ENCODE measurements around the gene U2AF2. TPM values are rescaled to one million over a fixed set of nuclear protein-coding genes. Genes with fewer than 3 reads are reported as not detected.

U2AF2 gene
- total RNA-seq, 1 donor from 2014 or later: 140 TPM

DNA sequence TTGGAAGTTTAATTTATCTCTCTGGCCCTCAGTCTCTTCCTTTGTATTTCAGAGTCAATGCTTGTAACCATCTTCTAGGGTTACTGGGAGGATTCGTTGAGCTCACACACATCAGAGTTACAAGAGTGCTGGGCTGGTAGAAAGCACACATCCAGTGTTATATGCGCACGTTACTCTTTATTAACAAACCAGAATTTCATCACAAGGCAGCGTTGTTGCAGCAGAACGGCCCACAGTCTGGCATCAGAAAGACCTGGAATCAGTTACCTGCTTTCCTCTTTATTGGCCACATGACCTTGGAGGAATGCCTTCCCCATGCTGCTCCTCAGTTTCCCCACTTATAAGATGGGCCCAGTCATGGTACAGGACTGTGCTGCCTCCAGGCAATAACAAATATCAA is 45.5 kb upstream of the U2AF2 start:
- Histone ChIP-seq H3K36me3 (ENCODE audit: control insufficient read depth, insufficient read depth, low read length) (peaks cover 10% of the 10 kb centered on the region), H3K27me3 (ENCODE audit: control insufficient read depth, insufficient read depth, low read length) (no peaks in the 10 kb centered on the region), H3K4me3 (ENCODE audit: low read depth, low read length) (no peak overlapping the region)
- no peak for FAIRE-seq
- no peak for DNase-seq (ENCODE audit: low read depth)
- TF ChIP-seq, protein P1, sequence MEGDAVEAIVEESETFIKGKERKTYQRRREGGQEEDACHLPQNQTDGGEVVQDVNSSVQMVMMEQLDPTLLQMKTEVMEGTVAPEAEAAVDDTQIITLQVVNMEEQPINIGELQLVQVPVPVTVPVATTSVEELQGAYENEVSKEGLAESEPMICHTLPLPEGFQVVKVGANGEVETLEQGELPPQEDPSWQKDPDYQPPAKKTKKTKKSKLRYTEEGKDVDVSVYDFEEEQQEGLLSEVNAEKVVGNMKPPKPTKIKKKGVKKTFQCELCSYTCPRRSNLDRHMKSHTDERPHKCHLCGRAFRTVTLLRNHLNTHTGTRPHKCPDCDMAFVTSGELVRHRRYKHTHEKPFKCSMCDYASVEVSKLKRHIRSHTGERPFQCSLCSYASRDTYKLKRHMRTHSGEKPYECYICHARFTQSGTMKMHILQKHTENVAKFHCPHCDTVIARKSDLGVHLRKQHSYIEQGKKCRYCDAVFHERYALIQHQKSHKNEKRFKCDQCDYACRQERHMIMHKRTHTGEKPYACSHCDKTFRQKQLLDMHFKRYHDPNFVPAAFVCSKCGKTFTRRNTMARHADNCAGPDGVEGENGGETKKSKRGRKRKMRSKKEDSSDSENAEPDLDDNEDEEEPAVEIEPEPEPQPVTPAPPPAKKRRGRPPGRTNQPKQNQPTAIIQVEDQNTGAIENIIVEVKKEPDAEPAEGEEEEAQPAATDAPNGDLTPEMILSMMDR (IDR thresholded peaks at IDR 0.05; ENCODE audit: insufficient read depth, low read length, severe bottlenecking): no peak

DNA sequence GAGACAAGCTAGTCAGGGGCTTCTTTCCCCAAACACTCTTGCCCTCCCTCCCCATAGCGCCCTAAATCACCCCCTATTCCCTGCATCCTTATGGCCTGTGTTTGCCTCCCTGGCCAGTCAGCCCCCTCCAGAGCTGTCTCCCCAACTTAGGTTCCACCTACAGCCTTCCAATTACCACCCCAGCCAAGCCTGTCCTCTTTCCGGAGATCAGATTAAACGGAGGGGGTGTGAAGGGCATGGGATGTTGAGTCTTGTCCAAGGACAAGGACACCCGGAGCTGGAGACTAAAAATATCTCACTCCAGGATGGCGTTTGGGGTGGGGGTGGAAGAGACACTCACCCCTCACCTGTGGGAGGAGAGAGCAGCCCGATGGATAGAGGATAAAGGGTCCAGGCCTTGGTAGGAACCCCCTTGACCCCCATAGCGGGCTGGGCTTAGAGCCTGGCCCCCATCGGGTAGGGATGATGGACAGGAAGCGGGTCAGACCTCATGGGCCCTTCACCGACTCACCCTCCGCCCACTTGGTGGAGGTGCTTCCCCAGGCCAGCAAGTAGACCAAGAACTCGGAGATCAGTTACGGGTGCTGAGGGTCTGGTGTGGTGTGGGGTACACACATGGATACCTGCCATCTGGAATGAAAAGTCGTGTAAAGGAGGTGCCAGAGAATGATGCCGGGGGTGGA is 43.4 kb upstream of the U2AF2 start:
- H3K36me3 ChIP-seq (ENCODE audit: control insufficient read depth, insufficient read depth, low read length): peaks cover 12% of the 10 kb centered on the region
- DNase-seq (ENCODE audit: low read depth) (no peak), FAIRE-seq (no peak)
- H3K4me3 ChIP-seq (ENCODE audit: low read depth, low read length): no peak overlapping the region
- TF ChIP-seq, protein P1 (IDR thresholded peaks at IDR 0.05; ENCODE audit: insufficient read depth, low read length, severe bottlenecking): no peak
- H3K27me3 ChIP-seq (ENCODE audit: control insufficient read depth, insufficient read depth, low read length): no peaks in the 10 kb centered on the region

DNA sequence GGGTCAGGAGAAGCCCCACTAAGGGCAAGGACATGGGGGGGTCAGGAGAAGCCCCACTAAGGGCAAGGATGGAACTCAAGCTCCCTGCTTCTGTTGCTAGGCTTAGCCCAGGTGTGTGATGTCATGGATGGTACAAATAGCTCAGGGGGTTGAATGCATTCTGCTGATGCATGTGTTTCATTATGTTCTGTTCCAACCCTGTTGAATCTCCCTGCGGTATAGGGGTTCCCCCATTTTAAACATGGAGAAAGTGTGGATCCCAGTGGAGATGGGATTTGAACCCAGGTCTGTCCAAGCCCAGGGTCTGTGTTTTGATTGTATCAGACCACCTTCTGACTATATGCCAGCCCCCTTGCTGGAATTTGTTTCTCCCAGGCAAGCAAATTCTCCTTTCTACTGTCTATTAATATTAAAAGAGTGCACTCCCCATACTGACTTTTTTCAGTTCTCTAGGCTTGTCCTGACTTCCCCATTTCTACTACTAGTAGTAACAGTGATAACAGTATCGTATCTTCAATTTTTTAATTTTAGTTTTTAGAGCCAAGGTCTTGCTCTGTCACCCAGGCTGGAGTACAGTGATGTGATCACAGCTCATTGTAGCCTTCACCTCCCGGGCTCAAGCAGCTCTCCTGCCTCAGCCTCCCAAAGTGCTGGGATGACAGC is 42.7 kb upstream of the U2AF2 start:
- H3K36me3 ChIP-seq (ENCODE audit: control insufficient read depth, insufficient read depth, low read length): peaks cover 11% of the 10 kb centered on the region
- H3K4me3 ChIP-seq (ENCODE audit: low read depth, low read length): no peak overlapping the region
- DNase-seq (ENCODE audit: low read depth): no peak
- no peaks in the 10 kb centered on the region for H3K27me3 ChIP-seq (ENCODE audit: control insufficient read depth, insufficient read depth, low read length)
- FAIRE-seq: no peak
- TF ChIP-seq, protein P1 (IDR thresholded peaks at IDR 0.05; ENCODE audit: insufficient read depth, low read length, severe bottlenecking): no peak

DNA sequence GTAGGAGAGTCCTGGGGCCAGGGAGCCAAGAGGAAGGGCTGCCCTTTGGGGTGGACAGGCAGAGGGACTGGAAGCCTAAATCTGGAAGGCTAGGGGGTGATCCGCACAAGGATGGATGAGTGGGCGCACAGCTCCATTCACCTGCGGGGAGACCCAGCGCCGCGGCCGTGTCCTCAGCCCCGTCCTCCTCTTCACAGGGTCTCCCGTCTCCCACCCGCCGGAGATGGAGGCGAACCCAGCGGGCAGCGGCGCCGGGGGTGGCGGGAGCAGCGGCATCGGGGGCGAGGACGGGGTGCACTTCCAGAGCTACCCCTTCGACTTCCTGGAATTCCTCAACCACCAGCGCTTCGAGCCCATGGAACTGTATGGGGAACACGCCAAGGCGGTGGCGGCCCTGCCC is 41.4 kb upstream of the U2AF2 start:
- DNase-seq (ENCODE audit: low read depth) (no peak), FAIRE-seq (no peak)
- Histone ChIP-seq H3K27me3 (ENCODE audit: control insufficient read depth, insufficient read depth, low read length) (no peaks in the 10 kb centered on the region), H3K36me3 (ENCODE audit: control insufficient read depth, insufficient read depth, low read length) (peaks cover 15% of the 10 kb centered on the region), H3K4me3 (ENCODE audit: low read depth, low read length) (no peak overlapping the region)
- TF ChIP-seq, protein P1 (IDR thresholded peaks at IDR 0.05; ENCODE audit: insufficient read depth, low read length, severe bottlenecking): no peak

DNA sequence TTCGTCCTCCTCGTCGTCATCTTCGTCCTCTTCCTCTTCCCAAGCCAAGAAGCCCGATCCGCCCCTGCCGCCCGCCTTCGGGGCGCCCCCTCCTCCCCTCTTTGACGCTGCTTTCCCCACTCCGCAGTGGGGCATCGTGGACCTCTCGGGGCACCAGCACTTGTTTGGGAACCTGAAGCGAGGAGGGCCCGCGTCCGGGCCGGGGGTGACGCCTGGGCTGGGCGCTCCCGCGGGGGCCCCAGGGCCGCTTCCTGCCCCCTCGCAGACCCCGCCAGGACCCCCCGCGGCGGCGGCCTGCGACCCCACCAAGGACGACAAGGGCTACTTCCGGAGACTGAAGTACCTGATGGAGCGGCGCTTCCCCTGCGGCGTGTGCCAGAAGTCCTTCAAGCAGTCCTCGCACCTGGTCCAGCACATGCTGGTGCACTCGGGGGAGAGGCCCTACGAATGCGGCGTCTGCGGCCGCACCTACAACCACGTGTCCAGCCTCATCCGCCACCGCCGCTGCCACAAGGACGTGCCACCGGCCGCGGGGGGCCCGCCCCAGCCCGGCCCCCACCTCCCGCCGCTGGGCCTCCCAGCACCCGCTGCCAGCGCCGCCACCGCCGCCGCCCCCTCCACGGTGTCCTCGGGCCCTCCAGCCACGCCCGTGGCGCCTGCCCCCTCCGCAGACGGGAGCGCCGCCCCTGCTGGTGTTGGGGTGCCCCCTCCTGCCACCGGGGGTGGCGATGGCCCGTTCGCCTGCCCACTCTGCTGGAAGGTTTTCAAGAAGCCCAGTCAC is 40.7 kb upstream of the U2AF2 start:
- DNase-seq (ENCODE audit: low read depth) (no peak), FAIRE-seq (no peak)
- Histone ChIP-seq H3K4me3 (ENCODE audit: low read depth, low read length) (no peak overlapping the region), H3K27me3 (ENCODE audit: control insufficient read depth, insufficient read depth, low read length) (no peaks in the 10 kb centered on the region), H3K36me3 (ENCODE audit: control insufficient read depth, insufficient read depth, low read length) (peaks cover 15% of the 10 kb centered on the region)
- TF ChIP-seq, protein P1 (IDR thresholded peaks at IDR 0.05; ENCODE audit: insufficient read depth, low read length, severe bottlenecking): no peak
